Stimulated activated naive CD4-positive, alpha-beta T cell treated with Interleukin-2 at 50 U/mL for 16 hours (primary cell): ENCODE results near the gene LNPEP.

ENCODE experiments used
- DNase-seq: peaks from one replicate; lab custom pipeline; 2025; lab: John Stamatoyannopoulos, UW

The LNPEP gene

DNA sequence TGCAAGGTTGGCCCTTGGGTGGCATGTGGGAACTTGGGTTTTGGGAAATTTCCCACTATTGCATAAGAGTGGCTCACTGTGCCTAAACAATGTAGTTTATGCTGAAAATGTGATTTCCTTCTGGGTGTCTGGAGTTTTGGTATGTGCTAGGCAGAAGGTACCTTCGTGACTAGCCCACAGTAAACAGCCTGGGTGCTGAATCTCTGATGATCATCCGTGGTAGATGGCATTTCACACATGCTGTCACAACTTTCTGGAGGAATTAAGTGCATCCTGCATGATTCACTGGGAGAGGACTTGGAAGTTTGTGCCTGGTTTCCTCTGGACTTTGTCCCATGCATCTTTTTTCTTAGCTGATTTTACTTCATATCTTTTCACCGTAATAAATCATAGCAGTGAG, 64.5 kb downstream of the LNPEP start:
- DNase-seq, result no peak

DNA sequence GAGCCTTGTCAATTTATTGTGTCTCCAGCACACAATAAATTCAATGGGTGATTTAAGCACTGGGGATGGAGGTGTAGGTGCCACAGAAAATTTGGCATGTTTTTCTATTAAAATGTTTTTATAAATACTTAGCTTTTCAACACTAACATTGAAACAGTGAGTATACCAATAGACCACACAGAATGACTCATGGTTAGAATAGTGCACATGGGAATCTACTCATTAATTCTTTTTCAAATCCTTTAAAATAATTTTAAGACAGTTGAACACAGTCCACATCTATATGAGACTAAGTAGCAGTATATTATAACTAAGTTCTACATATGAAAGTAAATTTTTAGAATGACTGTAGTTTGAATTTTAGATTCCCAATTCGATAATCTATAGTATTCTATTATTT, 67.1 kb downstream of the LNPEP start:
- no peak for DNase-seq

DNA sequence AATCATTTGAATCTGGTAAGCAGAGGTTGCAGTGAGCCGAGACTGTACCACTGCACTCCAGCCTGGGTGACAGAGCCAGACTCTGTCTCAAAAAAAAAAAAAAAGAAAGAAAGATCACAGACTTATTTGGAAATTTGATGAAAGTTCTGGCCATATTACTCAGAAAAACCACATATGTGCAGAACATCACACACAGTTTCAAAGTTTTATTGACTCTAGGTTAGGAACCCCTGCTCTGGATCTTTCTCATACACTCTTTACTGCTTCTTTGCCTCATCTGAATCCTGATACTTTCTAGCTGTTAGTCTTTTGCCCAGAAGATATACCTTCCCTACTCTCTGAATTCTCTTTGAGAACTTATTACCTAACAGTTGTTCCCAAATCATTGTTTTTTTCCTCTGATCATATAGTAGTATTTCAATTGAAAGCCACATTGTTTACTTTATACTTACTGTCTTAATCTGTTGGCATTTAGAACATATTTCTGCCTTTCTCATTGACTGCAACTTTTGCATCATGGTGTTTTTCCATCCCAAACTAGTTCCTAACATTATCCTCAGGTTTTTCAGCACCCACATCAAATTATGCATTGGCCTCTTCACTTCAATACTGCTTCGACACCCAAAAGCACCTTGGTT, 68.7 kb downstream of the LNPEP start:
- DNase-seq, result no peak

DNA sequence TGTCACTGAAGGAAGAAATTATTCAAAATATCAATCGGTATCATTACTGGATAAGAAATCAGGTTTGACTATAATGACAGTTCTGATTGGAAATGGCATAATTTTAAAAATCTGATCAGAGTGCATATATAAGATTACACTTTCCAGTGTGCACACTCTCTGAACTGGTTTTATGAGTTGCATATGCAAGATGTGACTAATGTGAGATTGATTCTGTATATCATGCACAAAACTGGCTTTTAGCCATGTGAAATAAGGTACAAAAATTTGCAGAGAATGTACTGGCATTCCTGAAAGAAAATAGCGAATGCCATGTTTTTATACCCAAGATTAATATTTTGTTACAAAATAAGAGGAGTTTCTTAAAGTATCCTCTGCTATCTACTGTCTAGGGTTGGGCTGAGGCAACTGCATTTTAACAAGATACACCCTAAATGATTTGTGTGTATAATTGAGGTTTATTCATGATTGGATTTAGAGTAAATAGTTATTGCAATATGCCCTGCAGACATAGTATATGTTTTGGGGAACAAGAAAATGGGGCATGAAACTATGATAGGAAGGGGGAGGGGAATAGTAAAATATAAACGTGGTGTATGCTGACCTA, 70.7 kb downstream of the LNPEP start:
- DNase-seq, result no peak

DNA sequence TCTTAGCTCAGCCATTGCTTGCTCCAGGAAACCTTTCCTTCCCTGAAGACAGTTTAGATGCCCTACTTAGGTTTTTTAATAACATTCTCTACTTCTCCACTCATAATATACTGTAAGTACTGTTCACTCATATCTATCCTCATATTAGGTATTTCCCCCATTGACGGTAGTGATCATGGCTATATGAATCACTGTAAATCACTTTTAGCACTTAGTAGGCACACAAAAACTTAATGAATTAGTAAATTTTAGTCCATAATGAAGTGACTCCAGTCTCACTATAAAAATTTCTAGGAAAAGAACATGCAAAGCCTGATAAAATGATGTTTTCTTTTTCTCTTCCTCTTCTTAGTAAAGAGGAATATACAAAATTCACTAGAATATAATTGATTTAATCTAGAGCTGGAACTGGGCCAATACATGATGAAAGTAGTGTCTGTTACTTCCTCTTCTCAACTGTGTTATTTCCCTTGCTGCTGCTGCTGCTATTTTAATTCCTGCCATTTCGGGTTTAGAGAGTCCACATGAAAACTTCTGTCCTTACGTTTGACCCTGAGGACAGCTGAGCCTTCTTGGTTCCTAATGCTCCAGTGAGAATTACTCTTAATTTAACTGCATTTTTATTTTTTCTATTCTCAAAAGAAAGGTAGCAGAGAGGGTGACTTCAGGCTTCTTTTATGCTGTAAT, 73.5 kb downstream of the LNPEP start:
- DNase-seq, result no peak

DNA sequence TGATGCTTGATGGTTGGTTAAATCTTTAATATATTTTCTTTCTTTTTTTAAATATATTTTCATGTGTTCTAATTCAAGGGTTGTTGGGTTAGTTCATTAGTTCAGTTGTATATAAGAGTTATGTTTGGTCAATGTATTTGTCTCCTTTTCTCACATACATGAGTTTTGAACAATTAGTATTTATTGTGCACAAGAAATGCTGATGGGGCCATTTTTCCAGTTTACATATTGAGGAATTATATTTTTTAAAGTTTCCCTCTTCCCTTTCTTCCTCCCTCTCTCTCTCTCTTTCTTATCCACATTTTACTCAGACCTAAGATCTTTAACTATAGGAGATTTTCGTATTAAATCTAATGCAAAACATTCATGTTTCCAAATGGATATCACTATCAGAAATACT, 74.0 kb downstream of the LNPEP start:
- DNase-seq, result no peak

GRCh38 chr5:97010606-97011005, 74.7 kb downstream of the LNPEP start:
- DNase-seq, result no peak

- no peak for DNase-seq
Measured at GRCh38 chr5:97011567-97011966, 75.7 kb downstream of the LNPEP start.

DNA sequence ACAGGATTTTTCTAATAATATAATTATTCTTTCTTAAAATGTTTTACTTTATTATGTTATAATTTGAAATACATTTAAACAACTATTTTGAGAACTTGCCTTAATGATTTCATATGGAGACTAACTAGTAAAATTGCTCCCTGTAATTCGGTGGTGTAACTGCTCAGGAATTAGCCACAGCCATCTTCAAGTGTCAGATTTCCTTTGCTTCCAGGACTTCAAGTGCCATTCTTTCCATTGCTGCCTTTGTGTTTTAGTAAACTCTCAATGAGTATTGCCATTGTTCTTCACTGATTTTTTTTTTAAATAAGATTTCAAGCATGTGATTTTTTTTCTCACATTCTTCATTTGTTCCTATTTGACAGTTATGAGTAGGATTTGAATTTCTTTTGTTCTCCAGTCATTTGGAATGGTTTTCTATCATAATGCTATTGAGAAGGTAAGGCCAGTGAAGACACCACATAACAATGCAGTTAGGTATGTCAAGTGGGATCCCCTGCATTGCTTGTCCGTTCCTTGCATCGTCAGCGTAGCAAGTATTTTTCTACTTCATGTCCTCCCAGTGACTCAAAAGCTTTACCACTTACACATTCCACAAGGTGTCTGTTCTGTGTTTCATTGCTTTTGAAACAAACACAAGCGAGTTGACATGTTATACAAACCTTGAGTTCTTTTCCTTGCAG, 83.7 kb downstream of the LNPEP start:
- no peak for DNase-seq

DNA sequence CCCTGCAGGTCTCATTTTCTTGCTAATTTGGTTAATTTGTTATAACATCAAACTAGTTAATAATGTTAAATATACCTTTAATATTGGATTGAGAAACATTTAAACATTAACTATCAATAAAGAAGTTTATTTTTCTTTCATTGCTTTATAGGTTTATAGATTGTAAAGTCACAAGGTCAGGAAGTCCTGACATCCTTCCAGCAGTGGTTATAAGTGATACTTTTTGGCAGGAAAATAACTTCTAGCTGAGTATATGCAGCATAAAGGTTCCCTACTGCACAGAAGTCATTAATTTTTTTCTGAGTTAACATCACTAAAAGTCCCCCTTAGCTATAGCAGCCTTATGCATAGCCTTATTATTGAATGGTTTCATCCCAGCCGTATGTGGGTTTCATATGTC, 85.5 kb downstream of the LNPEP start:
- DNase-seq, result no peak

DNA sequence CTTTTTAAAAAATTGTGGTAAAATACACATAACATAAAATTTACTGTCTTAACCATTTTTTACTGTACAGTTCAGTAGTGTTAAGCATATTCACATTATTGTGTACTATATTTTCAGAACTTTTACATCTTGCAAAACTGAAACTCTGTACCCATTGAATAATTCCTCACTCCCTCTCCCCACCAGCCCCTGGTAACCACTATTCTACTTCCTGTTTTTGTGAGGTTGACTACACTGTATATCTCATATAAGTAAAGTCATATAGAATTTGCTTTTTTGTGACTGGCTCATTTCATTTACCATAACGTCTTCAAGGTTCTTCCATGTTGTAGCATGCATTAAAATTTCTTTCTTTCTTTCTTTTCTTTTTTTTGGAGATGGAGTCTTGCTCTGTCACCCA, 87.0 kb downstream of the LNPEP start:
- DNase-seq, result no peak

DNA sequence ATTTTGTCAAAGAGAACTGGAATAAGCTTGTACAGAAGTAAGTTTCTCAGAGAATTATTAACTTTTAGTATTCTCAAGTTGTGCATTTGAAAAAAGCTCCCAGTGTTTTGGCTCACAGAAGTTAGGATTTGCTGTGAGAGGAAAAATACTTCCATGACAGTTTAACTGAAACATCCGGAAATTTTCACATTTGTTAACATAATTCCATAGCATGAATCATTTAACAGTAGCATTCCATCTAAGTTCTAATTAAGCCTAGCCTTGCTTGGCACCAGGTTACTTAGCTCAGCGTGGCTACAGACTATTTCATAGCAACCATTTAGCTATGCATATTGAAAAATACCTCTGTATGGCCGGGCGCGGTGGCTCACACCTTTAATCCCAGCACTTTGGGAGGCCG, 90.8 kb downstream of the LNPEP start:
- no peak for DNase-seq

GRCh38 chr5:97037819-97038218, 101.9 kb downstream of the LNPEP start:
- DNase-seq, result no peak

- no peak for DNase-seq
Measured at GRCh38 chr5:97041239-97041638, 105.4 kb downstream of the LNPEP start.

DNA sequence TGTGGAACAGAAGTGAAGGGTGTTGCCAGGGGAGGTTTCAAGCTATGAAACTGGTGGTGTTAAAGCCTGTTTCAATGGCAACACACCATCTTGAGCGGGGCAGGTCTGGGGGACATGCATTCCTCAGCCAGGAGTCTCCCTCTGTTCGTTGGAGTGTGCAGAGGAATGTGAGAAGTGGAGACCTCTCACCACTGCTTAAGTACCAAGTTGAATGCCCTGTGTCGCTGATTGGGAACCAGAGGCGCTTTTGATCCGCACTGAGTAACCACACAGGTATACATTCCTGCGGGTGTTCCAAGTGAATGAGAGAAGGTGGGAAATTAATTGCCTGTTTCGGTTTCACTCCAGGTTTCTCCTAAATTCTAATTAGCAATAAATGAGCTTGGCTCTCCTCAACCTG, 107.1 kb downstream of the LNPEP start:
- DNase-seq, result no peak

- no peak for DNase-seq
Measured at GRCh38 chr5:97043511-97043910, 107.6 kb downstream of the LNPEP start.

GRCh38 chr5:97044052-97044451, 108.2 kb downstream of the LNPEP start:
- no peak for DNase-seq

DNA sequence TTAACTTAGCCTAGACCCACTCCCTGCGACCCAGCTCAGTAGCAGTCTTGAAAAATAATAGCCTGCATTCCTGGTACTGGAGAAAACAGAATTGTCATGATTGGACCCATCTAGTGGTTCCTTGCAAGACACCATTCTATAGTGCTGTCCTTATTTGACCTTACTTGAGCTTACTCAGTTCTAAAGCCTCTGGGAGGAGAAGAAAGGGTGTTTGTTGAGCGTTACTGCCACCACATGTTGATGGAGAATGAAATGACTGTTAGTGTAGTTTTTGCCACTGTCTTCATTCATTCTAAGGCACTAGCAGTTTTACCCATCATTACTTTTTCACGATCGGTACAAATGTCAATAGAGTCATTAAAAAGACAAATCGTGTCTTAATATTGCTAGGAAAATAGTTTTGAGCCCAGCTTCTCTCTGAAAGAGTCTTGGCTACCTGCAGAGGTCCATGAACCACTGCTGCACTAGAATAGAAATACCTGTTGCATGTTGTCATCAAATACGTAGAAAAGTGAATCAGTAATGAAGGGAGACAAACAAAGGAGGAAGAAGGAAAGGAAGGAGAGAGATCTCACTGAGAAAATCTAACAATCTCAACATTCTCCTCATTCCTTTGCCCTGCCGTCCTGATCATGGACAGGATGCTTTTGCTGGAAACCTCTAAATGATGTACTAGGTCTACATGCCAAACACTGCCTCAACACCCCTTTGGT, 110.5 kb downstream of the LNPEP start:
- no peak for DNase-seq

GRCh38 chr5:97047076-97047475, 111.2 kb downstream of the LNPEP start:
- no peak for DNase-seq

GRCh38 chr5:97049175-97049574, 113.3 kb downstream of the LNPEP start:
- no peak for DNase-seq

DNA sequence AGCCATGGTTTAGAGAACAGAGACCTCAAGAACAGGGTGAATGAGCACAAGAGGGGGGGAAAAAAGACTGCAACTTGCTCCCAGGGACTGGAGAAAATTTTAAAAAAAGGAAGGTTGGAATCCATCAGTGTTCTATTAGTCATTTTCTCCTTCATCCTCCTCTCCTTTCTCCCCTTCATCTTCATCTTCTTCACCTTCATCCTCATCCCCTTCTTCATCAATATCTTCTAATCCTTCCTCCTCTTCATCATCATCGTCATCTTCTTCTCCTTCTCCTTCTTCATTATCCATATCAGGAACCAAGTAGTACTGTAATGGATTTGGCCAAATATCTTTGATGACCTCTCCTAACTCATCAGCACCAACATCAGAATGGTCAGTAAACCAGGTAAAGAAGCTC, 120.4 kb downstream of the LNPEP start:
- DNase-seq, result no peak

DNA sequence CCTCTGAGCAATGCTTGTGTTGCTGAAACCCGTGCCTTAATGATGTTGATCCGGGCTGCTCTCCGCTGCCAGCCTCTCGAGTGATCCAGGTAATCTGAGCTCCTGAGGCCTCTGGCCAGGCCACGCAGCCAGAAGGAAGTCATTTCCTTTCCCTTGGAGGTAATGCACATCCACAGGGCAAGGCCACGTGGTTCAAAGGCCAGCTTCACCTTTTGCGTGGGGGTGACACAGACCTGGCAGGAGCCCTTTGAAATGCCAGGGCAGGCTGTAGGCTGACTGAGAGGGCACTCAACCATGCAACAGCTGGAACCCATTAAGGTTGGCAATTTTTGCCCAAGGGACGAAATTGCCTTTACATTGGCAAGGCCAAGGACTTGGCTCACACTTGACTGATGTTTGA, 126.2 kb downstream of the LNPEP start:
- DNase-seq, result no peak
